GM23338 (cell line): ENCODE data around the gene IGFBP7.

ENCODE experiments used
- EZH2 ChIP-seq: fragments of 200-600 bp; sonication (generic); IDR thresholded peaks from one replicate; pipeline ENCODE4 v1.8.0; 2017; ENCODE audit warnings: antibody characterized with exemption, mild to moderate bottlenecking, low read depth; ENCODE audit not compliant: unreplicated experiment
- EZH2phosphoT487 ChIP-seq: fragments of 200-600 bp; sonication (generic); IDR thresholded peaks from one replicate; pipeline ENCODE4 v1.8.1; 2018; ENCODE audit warnings: antibody characterized with exemption; ENCODE audit not compliant: unreplicated experiment
- POLR2AphosphoS5 ChIP-seq: IDR thresholded peaks from 2 replicates; pipeline ENCODE4 v1.6.1; 2016; ENCODE audit warnings: antibody characterized with exemption, low read depth
- TF ChIP-seq, protein P1 (sequence below), 2 experiments: fragments of 200-600 bp in 1 of 2; sonication (generic) in 1 of 2; conservative IDR thresholded peaks; 2 replicates each; pipeline versions ENCODE4 v1.5.1 to v1.6.1; 2016 to 2017; ENCODE audit warnings: antibody characterized with exemption in 2 of 2, low read depth in 2 of 2, mild to moderate bottlenecking in 2 of 2, moderate library complexity in 1 of 2
- TF ChIP-seq, protein P2 (sequence below): IDR thresholded peaks from one replicate; pipeline ENCODE4 v1.6.1; 2018; ENCODE audit warnings: antibody characterized with exemption; ENCODE audit not compliant: unreplicated experiment

DNA sequence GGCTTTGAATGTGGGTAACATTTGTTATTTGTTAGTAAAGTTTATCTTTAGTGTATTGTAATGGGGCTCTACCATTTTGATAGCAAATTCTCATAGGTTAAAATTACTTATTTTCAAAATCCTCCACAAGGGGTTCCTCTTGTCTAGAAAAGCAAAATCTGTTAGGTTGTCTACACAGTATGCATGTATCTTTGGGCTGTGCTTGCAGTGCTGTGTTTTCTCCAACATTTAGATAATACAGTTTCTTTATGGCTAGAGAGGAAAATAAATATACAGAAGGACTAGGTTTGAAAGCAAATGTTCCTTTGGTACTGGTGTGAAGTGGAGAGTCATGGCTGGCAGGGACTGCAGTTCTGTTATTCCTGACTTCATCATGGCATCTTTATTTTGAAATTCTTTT is 91.2 kb downstream of the IGFBP7 start:
- TF ChIP-seq, protein P1, sequence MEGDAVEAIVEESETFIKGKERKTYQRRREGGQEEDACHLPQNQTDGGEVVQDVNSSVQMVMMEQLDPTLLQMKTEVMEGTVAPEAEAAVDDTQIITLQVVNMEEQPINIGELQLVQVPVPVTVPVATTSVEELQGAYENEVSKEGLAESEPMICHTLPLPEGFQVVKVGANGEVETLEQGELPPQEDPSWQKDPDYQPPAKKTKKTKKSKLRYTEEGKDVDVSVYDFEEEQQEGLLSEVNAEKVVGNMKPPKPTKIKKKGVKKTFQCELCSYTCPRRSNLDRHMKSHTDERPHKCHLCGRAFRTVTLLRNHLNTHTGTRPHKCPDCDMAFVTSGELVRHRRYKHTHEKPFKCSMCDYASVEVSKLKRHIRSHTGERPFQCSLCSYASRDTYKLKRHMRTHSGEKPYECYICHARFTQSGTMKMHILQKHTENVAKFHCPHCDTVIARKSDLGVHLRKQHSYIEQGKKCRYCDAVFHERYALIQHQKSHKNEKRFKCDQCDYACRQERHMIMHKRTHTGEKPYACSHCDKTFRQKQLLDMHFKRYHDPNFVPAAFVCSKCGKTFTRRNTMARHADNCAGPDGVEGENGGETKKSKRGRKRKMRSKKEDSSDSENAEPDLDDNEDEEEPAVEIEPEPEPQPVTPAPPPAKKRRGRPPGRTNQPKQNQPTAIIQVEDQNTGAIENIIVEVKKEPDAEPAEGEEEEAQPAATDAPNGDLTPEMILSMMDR (conservative IDR thresholded peaks at IDR 0.05; ENCODE audit: low read depth in 2 of 2), result no peak
- TF ChIP-seq EZH2, result no peak
- TF ChIP-seq POLR2AphosphoS5, result no peak
- TF ChIP-seq EZH2phosphoT487, result no peak
- TF ChIP-seq, protein P2, sequence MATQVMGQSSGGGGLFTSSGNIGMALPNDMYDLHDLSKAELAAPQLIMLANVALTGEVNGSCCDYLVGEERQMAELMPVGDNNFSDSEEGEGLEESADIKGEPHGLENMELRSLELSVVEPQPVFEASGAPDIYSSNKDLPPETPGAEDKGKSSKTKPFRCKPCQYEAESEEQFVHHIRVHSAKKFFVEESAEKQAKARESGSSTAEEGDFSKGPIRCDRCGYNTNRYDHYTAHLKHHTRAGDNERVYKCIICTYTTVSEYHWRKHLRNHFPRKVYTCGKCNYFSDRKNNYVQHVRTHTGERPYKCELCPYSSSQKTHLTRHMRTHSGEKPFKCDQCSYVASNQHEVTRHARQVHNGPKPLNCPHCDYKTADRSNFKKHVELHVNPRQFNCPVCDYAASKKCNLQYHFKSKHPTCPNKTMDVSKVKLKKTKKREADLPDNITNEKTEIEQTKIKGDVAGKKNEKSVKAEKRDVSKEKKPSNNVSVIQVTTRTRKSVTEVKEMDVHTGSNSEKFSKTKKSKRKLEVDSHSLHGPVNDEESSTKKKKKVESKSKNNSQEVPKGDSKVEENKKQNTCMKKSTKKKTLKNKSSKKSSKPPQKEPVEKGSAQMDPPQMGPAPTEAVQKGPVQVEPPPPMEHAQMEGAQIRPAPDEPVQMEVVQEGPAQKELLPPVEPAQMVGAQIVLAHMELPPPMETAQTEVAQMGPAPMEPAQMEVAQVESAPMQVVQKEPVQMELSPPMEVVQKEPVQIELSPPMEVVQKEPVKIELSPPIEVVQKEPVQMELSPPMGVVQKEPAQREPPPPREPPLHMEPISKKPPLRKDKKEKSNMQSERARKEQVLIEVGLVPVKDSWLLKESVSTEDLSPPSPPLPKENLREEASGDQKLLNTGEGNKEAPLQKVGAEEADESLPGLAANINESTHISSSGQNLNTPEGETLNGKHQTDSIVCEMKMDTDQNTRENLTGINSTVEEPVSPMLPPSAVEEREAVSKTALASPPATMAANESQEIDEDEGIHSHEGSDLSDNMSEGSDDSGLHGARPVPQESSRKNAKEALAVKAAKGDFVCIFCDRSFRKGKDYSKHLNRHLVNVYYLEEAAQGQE, result no peak
